Hepatic stellate cell (primary cell): ENCODE data around the gene BAG2.

ENCODE experiments used
- DNase-seq: peaks from one replicate; pipeline ENCODE4 v3.0.0; 2011; ENCODE audit warnings: low spot score

BAG2 gene

GRCh38 chr6:57221936-57222742 is 50.0 kb downstream of the BAG2 start, which contains the start of gene RAB23:
RAB23 (minus strand) TSS chr6:57222307; CDS start chr6:57210380, 11,927 bp downstream.
- DNase-seq, result peak; percentile 91

DNA sequence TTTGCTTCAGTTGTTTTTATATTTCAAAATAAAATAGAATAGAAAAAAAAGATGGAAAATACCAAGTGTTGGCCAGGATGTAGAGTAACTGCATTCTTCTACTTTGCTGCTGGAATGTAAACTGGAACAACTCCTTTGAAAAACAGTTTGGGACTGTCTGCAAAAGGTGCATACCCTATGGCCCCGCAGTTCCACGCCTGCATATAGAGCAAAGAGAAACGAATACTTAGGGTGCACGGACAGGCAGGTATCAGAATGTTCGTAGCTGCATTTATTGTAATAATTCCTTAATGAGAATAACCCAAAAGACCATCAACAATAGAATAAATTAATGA is 50.6 kb downstream of the BAG2 start:
- no peak for DNase-seq

GRCh38 chr6:57224769-57225515 is 52.8 kb downstream of the BAG2 start:
- peak; percentile 21 for DNase-seq

DNA sequence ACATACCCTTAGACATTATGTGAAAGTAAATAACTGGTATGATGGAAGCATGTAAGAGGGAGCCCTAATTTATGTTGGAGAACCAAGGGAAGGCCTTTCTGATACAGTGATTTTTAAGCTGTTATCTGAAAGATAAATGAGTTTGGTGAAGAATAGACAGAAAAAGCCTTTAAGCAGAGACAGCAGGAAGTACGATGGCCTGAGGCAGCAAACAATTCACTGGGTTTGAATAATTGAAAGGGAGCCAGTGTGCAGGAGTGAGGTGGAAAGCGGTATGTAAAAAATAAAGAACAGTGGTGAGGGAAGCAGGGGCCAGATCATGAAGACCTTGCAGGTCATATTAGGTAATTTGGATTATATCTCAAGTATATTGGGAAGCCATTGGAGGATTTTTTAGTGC is 54.1 kb downstream of the BAG2 start:
- DNase-seq, result no peak
